ENCODE results near the gene PLA2G5.

GRCh38 chr1:20105856-20106255, 35.9 kb downstream of the PLA2G5 start:
- TF ChIP-seq ZNF274 (IDR thresholded peaks at IDR 0.05; ENCODE audit: borderline replicate concordance, extremely low read depth, low read length) (no peak), SIN3A (conservative IDR thresholded peaks at IDR 0.05 in 1 of 2, IDR thresholded peaks at IDR 0.05 in 1 of 2; ENCODE audit: low read depth in 1 of 2, low read length in 2 of 2) (no peak), MAX (IDR thresholded peaks at IDR 0.05) (no peak), CHD2 (IDR thresholded peaks at IDR 0.05; ENCODE audit: low read length) (no peak), POLR2AphosphoS5 (IDR thresholded peaks at IDR 0.05; ENCODE audit: low read depth, low read length) (no peak), CTCF (IDR thresholded peaks at IDR 0.05; ENCODE audit: control extremely low read depth in 1 of 3, insufficient read depth in 1 of 3, low read depth in 1 of 3, low read length in 3 of 3) (no peak), RXRA (IDR thresholded peaks at IDR 0.05; ENCODE audit: insufficient read depth, low read depth, low read length) (no peak), ASH2L (IDR thresholded peaks at IDR 0.05; ENCODE audit: low read length) (no peak), EP300 (IDR thresholded peaks at IDR 0.05; ENCODE audit: borderline replicate concordance in 1 of 2, low read depth in 2 of 2, low read length in 2 of 2) (no peak), EZH2 (IDR thresholded peaks at IDR 0.05; ENCODE audit: low read depth, low read length, severe bottlenecking) (no peak)
